HTR-8/SVneo (cell line): ENCODE measurements around the gene RNF212.
"Not testable (repeated sequence)": the region's sequence is repeated elsewhere in the genome, so short reads cannot be mapped to it uniquely, and the experiment has no call there.

Experiments
- DNase-seq: peaks from one replicate; pipeline ENCODE4 v3.0.0; 2011; ENCODE audit warnings: low spot score, mixed read lengths; ENCODE audit not compliant: insufficient read length
- FAIRE-seq: peaks from 2 replicates; lab custom pipeline; 2011; peaks lifted over from hg19 to GRCh38; lab: Jason Lieb, UNC

RNF212 gene

GRCh38 chr4:1113311-1114009, at the start of gene RNF212:
Gene RNF212 (minus strand): TSS chr4:1113564. CDS start chr4:1113464, 100 bp downstream.
- DNase-seq (no peak), FAIRE-seq (no peak)

- FAIRE-seq (no peak), DNase-seq (no peak)
Measured at GRCh38 chr4:1160351-1160750, 47.0 kb upstream of the RNF212 start.

- DNase-seq (no peak), FAIRE-seq (no peak)
Measured at GRCh38 chr4:1156069-1156468, 42.7 kb upstream of the RNF212 start.

GRCh38 chr4:1155314-1155713, 42.0 kb upstream of the RNF212 start:
- DNase-seq (no peak), FAIRE-seq (no peak)

- FAIRE-seq (no peak), DNase-seq (no peak)
Measured at GRCh38 chr4:1154523-1155182, 41.3 kb upstream of the RNF212 start.

- FAIRE-seq = no peak
Measured at GRCh38 chr4:1154126-1154522, 40.8 kb upstream of the RNF212 start.

GRCh38 chr4:1153567-1154090, 40.3 kb upstream of the RNF212 start:
- DNase-seq (no peak), FAIRE-seq (no peak)

More at GRCh38 chr4:1154126-1154522, 40.8 kb upstream of the RNF212 start:
- DNase-seq = no peak

GRCh38 chr4:1152290-1152689, 38.9 kb upstream of the RNF212 start:
- no peak for FAIRE-seq

GRCh38 chr4:1151541-1151940, 38.2 kb upstream of the RNF212 start:
- DNase-seq = no peak
- no peak for FAIRE-seq

More at GRCh38 chr4:1152290-1152689, 38.9 kb upstream of the RNF212 start:
- no peak for DNase-seq

GRCh38 chr4:1150875-1151274, 37.5 kb upstream of the RNF212 start:
- DNase-seq (no peak), FAIRE-seq (no peak)

GRCh38 chr4:1139860-1140259, 26.5 kb upstream of the RNF212 start:
- FAIRE-seq = no peak
- DNase-seq = no peak

GRCh38 chr4:1137850-1138249, 24.5 kb upstream of the RNF212 start:
- DNase-seq = no peak
- FAIRE-seq = no peak

- no peak for FAIRE-seq
- no peak for DNase-seq
Measured at GRCh38 chr4:1137063-1137776, 23.9 kb upstream of the RNF212 start.

GRCh38 chr4:1136048-1136447, 22.7 kb upstream of the RNF212 start:
- FAIRE-seq (no peak), DNase-seq (no peak)

GRCh38 chr4:1133033-1133432, 19.7 kb upstream of the RNF212 start:
- FAIRE-seq = no peak

GRCh38 chr4:1130316-1131186, 17.2 kb upstream of the RNF212 start:
- DNase-seq = peak; percentile 75
- FAIRE-seq = peak; percentile 93

More at GRCh38 chr4:1133033-1133432, 19.7 kb upstream of the RNF212 start:
- no peak for DNase-seq

GRCh38 chr4:1126506-1126905, 13.1 kb upstream of the RNF212 start:
- DNase-seq = no peak
- FAIRE-seq = no peak

GRCh38 chr4:1125466-1125865, 12.1 kb upstream of the RNF212 start:
- DNase-seq, FAIRE-seq: not testable (repeated sequence)

- DNase-seq (no peak), FAIRE-seq (no peak)
Measured at GRCh38 chr4:1124818-1125217, 11.5 kb upstream of the RNF212 start.

- FAIRE-seq (no peak), DNase-seq (no peak)
Measured at GRCh38 chr4:1122505-1122904, 9.1 kb upstream of the RNF212 start.
